H1 (cell line): ENCODE data around the gene ASXL1. TPM values are rescaled to one million over a fixed set of nuclear protein-coding genes. Genes with fewer than 3 reads are reported as not detected.
"Not testable (repeated sequence)": the region's sequence is repeated elsewhere in the genome, so short reads cannot be mapped to it uniquely, and the experiment has no call there.

Source experiments
- CTCF ChIA-PET: fragments of 300-600 bp; sonication (Branson Sonifier 250); formaldehyde crosslinking; loops from one replicate; lab custom pipeline; 2021; ENCODE audit not compliant: partially characterized antibody; lab: Charles Lee
- POLR2A ChIA-PET: fragments of 300-600 bp; sonication (Branson Sonifier 250); formaldehyde crosslinking; loops from one replicate; lab custom pipeline; 2021; ENCODE audit warnings: inconsistent platforms; ENCODE audit not compliant: partially characterized antibody; lab: Charles Lee
- DNase-seq, 2 experiments: peaks; one replicate each; pipeline versions ENCODE4 v3.0.0 to v3.0.0-alpha.2; 2010 to 2022; ENCODE audit warnings: low spot score in 2 of 2, low read depth in 1 of 2, mixed read lengths in 1 of 2
- FAIRE-seq: peaks from 2 replicates; lab custom pipeline; 2011; peaks lifted over from hg19 to GRCh38; lab: Jason Lieb, UNC
- H2AFZ ChIP-seq: 2 replicates; pipeline ENCODE4 v1.8.1; 2012; ENCODE audit warnings: low read length, inconsistent platforms
- H2AK5ac ChIP-seq: 2 replicates; pipeline ENCODE4 v1.6.1; 2013; ENCODE audit warnings: low read depth, low read length
- H2BK120ac ChIP-seq: replicated peaks from 2 replicates; pipeline ENCODE3; 2013; ENCODE audit warnings: low read depth, low read length, inconsistent platforms
- H2BK12ac ChIP-seq: 2 replicates; pipeline ENCODE4 v1.6.1; 2013; ENCODE audit warnings: low read depth, low read length
- H2BK15ac ChIP-seq: 2 replicates; pipeline ENCODE4 v1.6.1; 2013; ENCODE audit warnings: low read length
- H2BK20ac ChIP-seq: 2 replicates; pipeline ENCODE4 v1.6.1; 2013; ENCODE audit warnings: low read length
- H2BK5ac ChIP-seq: 2 replicates; pipeline ENCODE4 v1.6.1; 2013; ENCODE audit warnings: low read depth, low read length
- H3K14ac ChIP-seq: 2 replicates; pipeline ENCODE4 v1.6.1; 2013; ENCODE audit warnings: inconsistent platforms; ENCODE audit not compliant: insufficient read length
- H3K18ac ChIP-seq: 2 replicates; pipeline ENCODE4 v1.6.1; 2013; ENCODE audit warnings: low read length; ENCODE audit errors: extremely low read depth
- H3K23ac ChIP-seq: 2 replicates; pipeline ENCODE4 v1.6.1; 2013; ENCODE audit warnings: inconsistent platforms; ENCODE audit not compliant: insufficient read length
- H3K23me2 ChIP-seq: 2 replicates; pipeline ENCODE4 v1.6.1; 2013; ENCODE audit warnings: low read depth, low read length
- H3K27ac ChIP-seq: 2 replicates; pipeline ENCODE4 v1.6.1; 2011; ENCODE audit warnings: low read depth, low read length, inconsistent platforms
- H3K27me3 ChIP-seq, 4 experiments: replicated peaks in 1 of 4; 1 replicate in 1 of 4; 2 replicates in 3 of 4; pipeline versions ENCODE4 v1.6.1 to v1.8.1; 2011 to 2013; ENCODE audit warnings: low read length in 3 of 4, mild to moderate bottlenecking in 3 of 4, inconsistent platforms in 2 of 4, mixed read lengths in 2 of 4, moderate library complexity in 1 of 4; ENCODE audit not compliant: control insufficient read depth in 3 of 4, insufficient read depth in 3 of 4; ENCODE audit errors: extremely low read depth in 1 of 4
- H3K36me3 ChIP-seq, 4 experiments: 2 replicates each; pipeline versions ENCODE4 v1.6.1 to v1.8.1; 2011 to 2013; ENCODE audit warnings: mild to moderate bottlenecking in 4 of 4, low read length in 3 of 4, moderate library complexity in 2 of 4, control low read depth in 1 of 4, inconsistent platforms in 1 of 4; ENCODE audit not compliant: insufficient read depth in 4 of 4, control insufficient read depth in 2 of 4
- H3K4ac ChIP-seq: replicated peaks from 2 replicates; pipeline ENCODE3; 2013; ENCODE audit warnings: low read length, low read depth, mixed read lengths, inconsistent platforms; ENCODE audit not compliant: insufficient read length
- H3K4me1 ChIP-seq, 4 experiments: replicated peaks in 1 of 4; 1 replicate in 1 of 4; 2 replicates in 3 of 4; pipeline versions ENCODE4 v1.6.1 to v1.8.1; 2011 to 2013; ENCODE audit warnings: low read length in 3 of 4, inconsistent platforms in 2 of 4, mixed read lengths in 1 of 4; ENCODE audit not compliant: insufficient read depth in 4 of 4, control insufficient read depth in 3 of 4
- H3K4me2 ChIP-seq, 2 experiments: 2 replicates each; pipeline versions ENCODE4 v1.6.1 to v1.8.1; 2011 to 2013; ENCODE audit warnings: low read depth in 2 of 2, low read length in 2 of 2, control low read depth in 1 of 2, inconsistent platforms in 1 of 2, mild to moderate bottlenecking in 1 of 2; ENCODE audit not compliant: insufficient read depth in 1 of 2
- H3K4me3 ChIP-seq, 4 experiments: fragments of 200-600, 300-600 bp in 1 of 4; sonication (generic), shearing (Covaris generic), sonication (Bioruptor Twin) in 1 of 4; 2 replicates each; pipeline versions ENCODE4 v1.5.1 to v1.8.1; 2011 to 2016; ENCODE audit warnings: low read length in 4 of 4, low read depth in 3 of 4, control low read depth in 2 of 4, inconsistent platforms in 2 of 4, mild to moderate bottlenecking in 2 of 4, mixed read lengths in 1 of 4, moderate library complexity in 1 of 4; ENCODE audit not compliant: insufficient read depth in 2 of 4; ENCODE audit errors: extremely low read depth in 1 of 4
- H3K56ac ChIP-seq: replicated peaks from 2 replicates; pipeline ENCODE3; 2013; ENCODE audit warnings: low read depth, mild to moderate bottlenecking, mixed read lengths, low read length, inconsistent platforms; ENCODE audit not compliant: insufficient read length
- H3K79me1 ChIP-seq: 2 replicates; pipeline ENCODE4 v1.6.1; 2013; ENCODE audit warnings: low read depth, low read length, control low read depth
- H3K79me2 ChIP-seq, 2 experiments: 2 replicates each; pipeline versions ENCODE4 v1.6.1 to v1.8.1; 2012 to 2013; ENCODE audit warnings: low read length in 2 of 2, mild to moderate bottlenecking in 2 of 2, inconsistent platforms in 1 of 2; ENCODE audit not compliant: insufficient read depth in 2 of 2, control insufficient read depth in 1 of 2
- H3K9ac ChIP-seq, 4 experiments: replicated peaks in 1 of 4; 1 replicate in 1 of 4; 2 replicates in 3 of 4; pipeline versions ENCODE4 v1.6.1 to v1.8.1; 2011 to 2013; ENCODE audit warnings: low read depth in 3 of 4, low read length in 3 of 4, control low read depth in 2 of 4, mild to moderate bottlenecking in 2 of 4, moderate library complexity in 2 of 4, inconsistent platforms in 1 of 4; ENCODE audit errors: extremely low read depth in 1 of 4
- H3K9me3 ChIP-seq, 2 experiments: 2 replicates each; pipeline versions ENCODE4 v1.6.1 to v1.8.1; 2012 to 2013; ENCODE audit warnings: mild to moderate bottlenecking in 2 of 2, moderate library complexity in 2 of 2, control low read depth in 1 of 2, inconsistent platforms in 1 of 2, low read depth in 1 of 2, low read length in 1 of 2, mixed read lengths in 1 of 2; ENCODE audit not compliant: insufficient read depth in 2 of 2
- H4K20me1 ChIP-seq, 2 experiments: replicated peaks in 1 of 2; 2 replicates each; pipeline versions ENCODE3 to v1.8.1; 2011 to 2013; ENCODE audit warnings: inconsistent platforms in 2 of 2, low read length in 2 of 2, mild to moderate bottlenecking in 1 of 2; ENCODE audit not compliant: insufficient read depth in 2 of 2, control insufficient read depth in 1 of 2
- H4K5ac ChIP-seq: 2 replicates; pipeline ENCODE4 v1.6.1; 2013; ENCODE audit warnings: low read length, low read depth, mixed read lengths, inconsistent platforms; ENCODE audit not compliant: insufficient read length
- H4K8ac ChIP-seq: 2 replicates; pipeline ENCODE4 v1.8.0; 2013; ENCODE audit warnings: mild to moderate bottlenecking, moderate library complexity, low read length, inconsistent platforms; ENCODE audit not compliant: insufficient read depth; ENCODE audit errors: extremely low read depth
- H4K91ac ChIP-seq: replicated peaks from 2 replicates; pipeline ENCODE3; 2013; ENCODE audit warnings: low read length, mixed read lengths, inconsistent platforms; ENCODE audit not compliant: insufficient read length
- WGBS, 2 experiments: shearing (Covaris generic) in 1 of 2; methylation state at CpG; one replicate each; pipeline versions ENCODE4 v1.1.6 to v1.1.7; 2013 to 2015; ENCODE audit warnings: low lambda C conversion rate in 2 of 2, mixed read lengths in 2 of 2, inconsistent platforms in 1 of 2, low coverage in 1 of 2, missing lambda C conversion rate in 1 of 2; ENCODE audit not compliant: insufficient replicate concordance in 2 of 2, insufficient coverage in 1 of 2, insufficient read length in 1 of 2; ENCODE audit errors: extremely low coverage in 1 of 2, missing lambda C conversion rate in 1 of 2; 5-methylcytosine and 5-hydroxymethylcytosine counted together
- polyA plus RNA-seq, 7 experiments: library from polyadenylated mRNA; depleted of rRNA in 3 of 7; stranded (reverse) in 5 of 7; unstranded in 2 of 7; fragments of >200 nt in 5 of 7; fragments of 200-250 nt in 2 of 7; gene quantifications; 1 replicate in 5 of 7; 2 replicates in 1 of 7; 4 replicates in 1 of 7; pipeline versions ENCODE4 v1.2.1 to v1.2.3, GENCODE V29; 2011 to 2013; ENCODE audit warnings: missing spikeins in 2 of 7, mixed read lengths in 2 of 7
- total RNA-seq: library from RNA; stranded (reverse); fragmentation: NEBNext Ultra II Directional; extraction: Animal tissue kit (Norgen Biotek cat#: 25700); gene quantifications from 2 replicates; pipeline ENCODE4 v1.2.1, GENCODE V29; 2021

The ASXL1 gene
- total and polyA plus RNA-seq, 2 of the 8 experiments (the other 6 are each of a cell fraction or from before 2014, with no cell fraction given), result 10.6 to 26.5 TPM

DNA sequence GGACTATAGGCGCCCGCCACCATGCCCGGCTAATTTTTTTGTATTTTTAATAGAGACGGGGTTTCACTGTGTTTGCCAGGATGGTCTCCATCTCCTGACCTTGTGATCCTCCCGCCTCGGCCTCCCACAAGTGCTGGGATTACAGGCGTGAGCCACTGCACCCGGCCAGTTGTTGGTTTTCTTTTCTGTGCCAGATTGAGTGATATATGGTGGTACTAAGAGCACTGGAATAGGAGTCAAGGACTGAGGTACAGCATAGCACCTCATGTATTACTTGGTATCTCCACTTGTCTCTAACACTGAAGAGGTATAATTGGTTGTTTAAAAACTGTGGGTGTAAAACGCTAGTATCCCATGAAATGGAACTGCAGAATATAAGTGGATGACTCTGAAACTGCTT lies 25.3 kb downstream of the ASXL1 start:
- H2BK20ac ChIP-seq, H3K36me3 ChIP-seq, H3K9me3 ChIP-seq, H3K9ac ChIP-seq, H3K4me2 ChIP-seq, H3K23me2 ChIP-seq, DNase-seq, H2BK12ac ChIP-seq, H3K79me1 ChIP-seq, H3K56ac ChIP-seq, H3K79me2 ChIP-seq, H2BK5ac ChIP-seq, H3K27me3 ChIP-seq, H3K14ac ChIP-seq, H2AFZ ChIP-seq, H4K8ac ChIP-seq, POLR2A ChIA-PET, H4K91ac ChIP-seq, H3K27ac ChIP-seq, H3K18ac ChIP-seq, H3K4me1 ChIP-seq, H3K23ac ChIP-seq, H2BK120ac ChIP-seq, H4K20me1 ChIP-seq, H4K5ac ChIP-seq, H3K4ac ChIP-seq, H3K4me3 ChIP-seq, H2BK15ac ChIP-seq, FAIRE-seq, H2AK5ac ChIP-seq: not testable (repeated sequence)
- 88% methylated on average over 7 of the region's 9 CpGs; no CpG with 5 or more reads in 1 of the 2 experiments for WGBS, 2 experiments
- CTCF ChIA-PET, result interaction anchor here (0.6 kb wide), 1 partner anchor 1618 kb away, joined by 3 read pairs; no protein-coding TSS in a partner anchor
